ENCODE measurements around the gene LRP6. TPM values are rescaled to one million over a fixed set of nuclear protein-coding genes. Genes with fewer than 3 reads are reported as not detected.

LRP6 gene
- total RNA-seq, 1 experiment from 2014 or later, result 28.1 TPM

DNA sequence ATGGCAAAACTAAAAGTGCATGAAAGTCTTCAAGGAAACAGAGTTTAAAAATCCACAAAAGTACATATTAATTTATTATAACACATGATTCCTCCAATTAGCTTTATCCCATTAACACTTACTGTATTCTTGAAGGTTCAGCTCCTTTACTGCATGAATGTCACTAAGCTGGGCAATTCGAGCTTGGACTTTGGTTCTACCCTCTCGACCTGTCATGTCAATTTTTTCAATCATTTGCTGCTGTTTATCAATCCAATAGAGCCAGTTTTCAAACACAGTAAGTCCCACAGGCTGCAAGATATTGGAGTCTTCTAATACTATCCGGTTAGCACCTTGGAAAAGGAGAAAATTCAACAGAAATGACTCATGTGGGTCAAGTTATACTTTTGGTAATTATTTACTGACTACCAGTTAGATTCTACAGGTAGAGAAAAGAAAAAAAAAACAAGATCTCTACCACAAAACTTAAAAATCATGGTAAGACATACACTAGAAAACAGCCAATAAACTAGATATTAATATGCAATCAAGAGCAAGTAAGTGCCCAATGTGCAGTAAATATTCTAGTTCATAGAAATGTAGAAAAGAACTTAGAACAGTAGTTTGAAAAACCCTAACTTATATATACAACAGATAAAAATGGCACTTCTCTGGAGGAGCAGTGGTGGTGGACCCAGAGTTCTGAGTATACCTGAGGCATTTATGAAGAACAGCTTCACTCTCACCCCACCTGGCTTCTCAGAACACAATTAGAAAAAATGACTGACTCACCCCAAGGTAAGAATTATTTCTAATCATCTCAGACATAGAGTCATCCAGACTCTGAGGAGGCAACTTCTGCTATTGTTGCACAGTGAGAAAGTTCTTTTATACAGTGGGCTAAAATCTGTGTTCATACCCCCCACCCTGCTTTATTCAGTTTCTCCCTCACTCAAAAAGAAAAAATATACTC is 128.4 kb downstream of the LRP6 start:
- H3K9ac ChIP-seq (ENCODE audit: low read length), result no peak overlapping the region
- H3K27ac ChIP-seq (ENCODE audit: low read depth, low read length), result no peak overlapping the region
- no peak overlapping the region for H3K4me2 ChIP-seq (ENCODE audit: low read length)
- no peaks in the 10 kb centered on the region for H3K4me1 ChIP-seq (ENCODE audit: control insufficient read depth in 1 of 2, insufficient read depth in 2 of 2, low read length in 2 of 2)
- intact Hi-C loops (cut with micrococcal nuclease), result no loop called here
- no peaks in the 10 kb centered on the region for H4K20me1 ChIP-seq (ENCODE audit: insufficient read depth)
- H3K9me3 ChIP-seq (ENCODE audit: control insufficient read depth in 1 of 2, insufficient read depth in 1 of 2, low read depth in 1 of 2, low read length in 2 of 2), result no peaks in the 10 kb centered on the region
- no peaks in the 10 kb centered on the region for H3K79me2 ChIP-seq (ENCODE audit: insufficient read depth, low read length)
- CTCF ChIA-PET, result no interaction called here
- H3K36me3 ChIP-seq (ENCODE audit: control insufficient read depth in 1 of 2, insufficient read depth in 2 of 2, low read length in 2 of 2), result 0 out of 4 replicates have a peak, but pooled peaks cover 0 to 2% of the 10 kb centered on the region in 2 experiments
- DNase-seq (ENCODE audit: low read depth, low spot score) (no peak), ATAC-seq (no peak)
- no peaks in the 10 kb centered on the region for H3K27me3 ChIP-seq (ENCODE audit: insufficient read depth, low read length)
- H2AFZ ChIP-seq (ENCODE audit: low read depth, low read length, poor library complexity, severe bottlenecking), result no peak overlapping the region
- no peaks in the 10 kb centered on the region for H3K9me2 ChIP-seq (ENCODE audit: insufficient read depth)
- POLR2A ChIA-PET, result no interaction called here
- TF ChIP-seq, protein P1, sequence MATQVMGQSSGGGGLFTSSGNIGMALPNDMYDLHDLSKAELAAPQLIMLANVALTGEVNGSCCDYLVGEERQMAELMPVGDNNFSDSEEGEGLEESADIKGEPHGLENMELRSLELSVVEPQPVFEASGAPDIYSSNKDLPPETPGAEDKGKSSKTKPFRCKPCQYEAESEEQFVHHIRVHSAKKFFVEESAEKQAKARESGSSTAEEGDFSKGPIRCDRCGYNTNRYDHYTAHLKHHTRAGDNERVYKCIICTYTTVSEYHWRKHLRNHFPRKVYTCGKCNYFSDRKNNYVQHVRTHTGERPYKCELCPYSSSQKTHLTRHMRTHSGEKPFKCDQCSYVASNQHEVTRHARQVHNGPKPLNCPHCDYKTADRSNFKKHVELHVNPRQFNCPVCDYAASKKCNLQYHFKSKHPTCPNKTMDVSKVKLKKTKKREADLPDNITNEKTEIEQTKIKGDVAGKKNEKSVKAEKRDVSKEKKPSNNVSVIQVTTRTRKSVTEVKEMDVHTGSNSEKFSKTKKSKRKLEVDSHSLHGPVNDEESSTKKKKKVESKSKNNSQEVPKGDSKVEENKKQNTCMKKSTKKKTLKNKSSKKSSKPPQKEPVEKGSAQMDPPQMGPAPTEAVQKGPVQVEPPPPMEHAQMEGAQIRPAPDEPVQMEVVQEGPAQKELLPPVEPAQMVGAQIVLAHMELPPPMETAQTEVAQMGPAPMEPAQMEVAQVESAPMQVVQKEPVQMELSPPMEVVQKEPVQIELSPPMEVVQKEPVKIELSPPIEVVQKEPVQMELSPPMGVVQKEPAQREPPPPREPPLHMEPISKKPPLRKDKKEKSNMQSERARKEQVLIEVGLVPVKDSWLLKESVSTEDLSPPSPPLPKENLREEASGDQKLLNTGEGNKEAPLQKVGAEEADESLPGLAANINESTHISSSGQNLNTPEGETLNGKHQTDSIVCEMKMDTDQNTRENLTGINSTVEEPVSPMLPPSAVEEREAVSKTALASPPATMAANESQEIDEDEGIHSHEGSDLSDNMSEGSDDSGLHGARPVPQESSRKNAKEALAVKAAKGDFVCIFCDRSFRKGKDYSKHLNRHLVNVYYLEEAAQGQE (IDR thresholded peaks at IDR 0.05; ENCODE audit: low read depth), result no peak
- no peak for TF ChIP-seq CBX3 (IDR thresholded peaks at IDR 0.05; ENCODE audit: low read depth)
- TF ChIP-seq JUND (IDR thresholded peaks at IDR 0.05), result no peak
- no peak for TF ChIP-seq EZH2phosphoT487 (IDR thresholded peaks at IDR 0.05; ENCODE audit: borderline replicate concordance)
- TF ChIP-seq SP1 (IDR thresholded peaks at IDR 0.05; ENCODE audit: low read depth), result no peak
- TF ChIP-seq POLR2AphosphoS5 (IDR thresholded peaks at IDR 0.05; ENCODE audit: low read depth, low read length), result no peak
- TF ChIP-seq, protein P2, sequence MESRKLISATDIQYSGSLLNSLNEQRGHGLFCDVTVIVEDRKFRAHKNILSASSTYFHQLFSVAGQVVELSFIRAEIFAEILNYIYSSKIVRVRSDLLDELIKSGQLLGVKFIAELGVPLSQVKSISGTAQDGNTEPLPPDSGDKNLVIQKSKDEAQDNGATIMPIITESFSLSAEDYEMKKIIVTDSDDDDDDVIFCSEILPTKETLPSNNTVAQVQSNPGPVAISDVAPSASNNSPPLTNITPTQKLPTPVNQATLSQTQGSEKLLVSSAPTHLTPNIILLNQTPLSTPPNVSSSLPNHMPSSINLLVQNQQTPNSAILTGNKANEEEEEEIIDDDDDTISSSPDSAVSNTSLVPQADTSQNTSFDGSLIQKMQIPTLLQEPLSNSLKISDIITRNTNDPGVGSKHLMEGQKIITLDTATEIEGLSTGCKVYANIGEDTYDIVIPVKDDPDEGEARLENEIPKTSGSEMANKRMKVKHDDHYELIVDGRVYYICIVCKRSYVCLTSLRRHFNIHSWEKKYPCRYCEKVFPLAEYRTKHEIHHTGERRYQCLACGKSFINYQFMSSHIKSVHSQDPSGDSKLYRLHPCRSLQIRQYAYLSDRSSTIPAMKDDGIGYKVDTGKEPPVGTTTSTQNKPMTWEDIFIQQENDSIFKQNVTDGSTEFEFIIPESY (IDR thresholded peaks at IDR 0.05; ENCODE audit: extremely low read depth, insufficient replicate concordance, low read length), result no peak
- TF ChIP-seq SRF (IDR thresholded peaks at IDR 0.05; ENCODE audit: low read depth), result no peak
- TF ChIP-seq FOSL1 (IDR thresholded peaks at IDR 0.05; ENCODE audit: low read depth), result no peak
- no peak for TF ChIP-seq CEBPB (IDR thresholded peaks at IDR 0.05; ENCODE audit: low read depth)
- TF ChIP-seq, protein P3, sequence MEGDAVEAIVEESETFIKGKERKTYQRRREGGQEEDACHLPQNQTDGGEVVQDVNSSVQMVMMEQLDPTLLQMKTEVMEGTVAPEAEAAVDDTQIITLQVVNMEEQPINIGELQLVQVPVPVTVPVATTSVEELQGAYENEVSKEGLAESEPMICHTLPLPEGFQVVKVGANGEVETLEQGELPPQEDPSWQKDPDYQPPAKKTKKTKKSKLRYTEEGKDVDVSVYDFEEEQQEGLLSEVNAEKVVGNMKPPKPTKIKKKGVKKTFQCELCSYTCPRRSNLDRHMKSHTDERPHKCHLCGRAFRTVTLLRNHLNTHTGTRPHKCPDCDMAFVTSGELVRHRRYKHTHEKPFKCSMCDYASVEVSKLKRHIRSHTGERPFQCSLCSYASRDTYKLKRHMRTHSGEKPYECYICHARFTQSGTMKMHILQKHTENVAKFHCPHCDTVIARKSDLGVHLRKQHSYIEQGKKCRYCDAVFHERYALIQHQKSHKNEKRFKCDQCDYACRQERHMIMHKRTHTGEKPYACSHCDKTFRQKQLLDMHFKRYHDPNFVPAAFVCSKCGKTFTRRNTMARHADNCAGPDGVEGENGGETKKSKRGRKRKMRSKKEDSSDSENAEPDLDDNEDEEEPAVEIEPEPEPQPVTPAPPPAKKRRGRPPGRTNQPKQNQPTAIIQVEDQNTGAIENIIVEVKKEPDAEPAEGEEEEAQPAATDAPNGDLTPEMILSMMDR (IDR thresholded peaks at IDR 0.05 in 2 of 3, conservative IDR thresholded peaks at IDR 0.05 in 1 of 3; ENCODE audit: borderline replicate concordance in 1 of 3, insufficient read depth in 1 of 3, low read depth in 2 of 3, low read length in 2 of 3), result no peak
- no peak for TF ChIP-seq ZNF274 (IDR thresholded peaks at IDR 0.05; ENCODE audit: low read depth, low read length)
- no peak for TF ChIP-seq POLR2A (IDR thresholded peaks at IDR 0.05; ENCODE audit: borderline replicate concordance, extremely low read depth, insufficient read depth, insufficient read length)
- TF ChIP-seq TCF7L2 (IDR thresholded peaks at IDR 0.05; ENCODE audit: borderline replicate concordance, extremely low read depth, insufficient read depth, insufficient read length), result no peak
- no peak for TF ChIP-seq ZFX (IDR thresholded peaks at IDR 0.05)
- no peak for TF ChIP-seq YY1 (IDR thresholded peaks at IDR 0.05; ENCODE audit: extremely low read depth, insufficient replicate concordance, low read depth, low read length)
- no peak for TF ChIP-seq EZH2 (IDR thresholded peaks at IDR 0.05)
- TF ChIP-seq, protein P4, sequence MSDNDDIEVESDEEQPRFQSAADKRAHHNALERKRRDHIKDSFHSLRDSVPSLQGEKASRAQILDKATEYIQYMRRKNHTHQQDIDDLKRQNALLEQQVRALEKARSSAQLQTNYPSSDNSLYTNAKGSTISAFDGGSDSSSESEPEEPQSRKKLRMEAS (IDR thresholded peaks at IDR 0.05), result no peak
- no peak overlapping the region for H3K4me3 ChIP-seq (replicated peaks in 1 of 2; ENCODE audit: low read depth in 1 of 2, low read length in 2 of 2)
- RAD21 ChIA-PET (ENCODE audit: low non-redundant PET in 1 of 2, low total read pairs in 2 of 2, uncharacterized antibody in 2 of 2, unreplicated experiment in 2 of 2), result no interaction called here
- no TSS peak for BruUV-seq (replicated peaks)

Measured in HCT116 (cell line).